Sigmoid colon (tissue), 7 donors: ENCODE results near the gene IGDCC3. TPM values are rescaled to one million over a fixed set of nuclear protein-coding genes. Genes with fewer than 3 reads are reported as not detected.

Source experiments
- DNase-seq: peaks from one replicate; pipeline ENCODE4 v3.0.0-alpha.2; 2019
- H3K27ac ChIP-seq, 4 donors: fragments of 200-600 bp; sonication (generic); one replicate each; pipeline ENCODE4 v1.5.1; 2016 to 2019; ENCODE audit warnings: mild to moderate bottlenecking in 1 of 4
- H3K27me3 ChIP-seq, 3 donors: fragments of 200-600 bp; sonication (generic); one replicate each; pipeline ENCODE4 v1.5.1; 2019; ENCODE audit warnings: mild to moderate bottlenecking in 1 of 3
- H3K36me3 ChIP-seq, 4 donors: fragments of 200-600 bp; sonication (generic); one replicate each; pipeline ENCODE4 v1.5.1; 2016 to 2019
- H3K4me1 ChIP-seq, 4 donors: fragments of 200-600 bp; sonication (generic); one replicate each; pipeline ENCODE4 v1.5.1; 2017 to 2019
- H3K4me3 ChIP-seq, 4 donors: fragments of 200-600 bp; sonication (generic); one replicate each; pipeline ENCODE4 v1.5.1; 2017 to 2019; ENCODE audit warnings: mild to moderate bottlenecking in 2 of 4, moderate library complexity in 1 of 4
- H3K9me3 ChIP-seq, 4 donors: fragments of 200-600 bp in 3 of 4; sonication (generic) in 3 of 4; one replicate each; pipeline versions ENCODE4 v1.5.1 to v1.6.1; 2013 to 2019
- EP300 ChIP-seq, 4 donors: sonication (generic); formaldehyde crosslinking; IDR thresholded peaks; one replicate each; pipeline ENCODE4 v1.6.1; 2017; ENCODE audit warnings: antibody characterized with exemption in 4 of 4
- POLR2A ChIP-seq, 2 donors: fragments of 450-650 bp; IDR thresholded peaks; one replicate each; pipeline ENCODE4 v1.6.1; 2016; ENCODE audit warnings: antibody characterized with exemption in 2 of 2, mild to moderate bottlenecking in 2 of 2, moderate library complexity in 2 of 2
- POLR2AphosphoS5 ChIP-seq, 4 donors: sonication (generic); formaldehyde crosslinking; IDR thresholded peaks; one replicate each; pipeline ENCODE4 v1.6.1; 2017; ENCODE audit warnings: antibody characterized with exemption in 4 of 4
- WGBS, 2 donors: extraction: QIAGEN DNeasy Blood & Tissue Kit; methylation state at CpG; one replicate each; pipeline ENCODE4 v1.1.7; 2013; 5-methylcytosine and 5-hydroxymethylcytosine counted together
- intact Hi-C: fragments of 100-400 bp; cut with DNase I; formaldehyde crosslinking; loops from one replicate; pipeline ENCODE4 v1.15.1; 2023
- polyA plus RNA-seq, 3 donors: library from polyadenylated mRNA; stranded (reverse); fragments of 200-250 nt; gene quantifications; one replicate each; pipeline ENCODE4 v1.2.3, GENCODE V29; 2013
- total RNA-seq, 4 donors: library from RNA; depleted of rRNA; stranded (reverse); fragments of >200 nt; gene quantifications; one replicate each; pipeline ENCODE4 v1.1.0, GENCODE V29; 2016
- TF ChIP-seq, protein P1 (sequence below), 4 experiments: fragments of 450-650 bp in 3 of 4; fragments of 200-600 bp in 1 of 4; IDR thresholded peaks; one replicate each; pipeline ENCODE4 v1.5.1; 2016 to 2019; ENCODE audit warnings: antibody characterized with exemption in 4 of 4, mild to moderate bottlenecking in 3 of 4, moderate library complexity in 2 of 4
- donor health status: healthy with polysubstance abuse.
- donor health status: Bipolar disorder and iron deficiency.
- donor health status: healthy.

The IGDCC3 gene
- total and polyA plus RNA-seq, 7 donors = under 0.01 to 0.55 (median 0.12) TPM; not detected in 2

DNA sequence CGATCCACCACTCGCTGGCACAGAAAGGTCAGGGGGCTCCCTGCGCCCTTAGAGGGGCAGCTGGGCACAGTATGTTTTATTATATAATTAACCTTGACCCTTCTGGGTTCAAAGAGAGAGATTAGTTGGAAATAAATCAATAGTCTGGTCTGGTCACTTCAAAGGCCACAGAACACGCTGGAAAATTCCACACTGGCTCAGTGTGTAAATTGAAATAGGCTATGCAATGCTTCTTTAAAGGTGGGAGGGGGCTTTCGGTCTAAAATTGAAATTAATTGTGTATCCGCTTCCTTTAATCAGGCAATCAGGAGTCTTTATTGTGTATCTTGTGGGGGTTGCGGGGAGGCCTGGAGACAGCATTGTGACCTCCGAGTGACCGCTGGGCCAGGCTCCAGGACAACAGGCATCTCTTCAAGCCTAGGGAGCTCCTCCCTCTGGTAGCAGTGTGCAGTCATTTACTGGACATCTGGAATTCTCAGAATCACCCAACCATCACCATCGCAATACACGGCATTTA lies 65.3 kb downstream of the IGDCC3 start:
- H3K9me3 ChIP-seq = no peaks in the 10 kb centered on the region
- no peak overlapping the region for H3K4me3 ChIP-seq
- no peak overlapping the region for H3K27ac ChIP-seq
- no peaks in the 10 kb centered on the region for H3K4me1 ChIP-seq
- no peaks in the 10 kb centered on the region for H3K27me3 ChIP-seq
- intact Hi-C loops = no loop called here
- no peak for DNase-seq
- TF ChIP-seq POLR2AphosphoS5 (IDR thresholded peaks at IDR 0.05) = no peak
- TF ChIP-seq EP300 (IDR thresholded peaks at IDR 0.05) = no peak
- TF ChIP-seq, protein P1, sequence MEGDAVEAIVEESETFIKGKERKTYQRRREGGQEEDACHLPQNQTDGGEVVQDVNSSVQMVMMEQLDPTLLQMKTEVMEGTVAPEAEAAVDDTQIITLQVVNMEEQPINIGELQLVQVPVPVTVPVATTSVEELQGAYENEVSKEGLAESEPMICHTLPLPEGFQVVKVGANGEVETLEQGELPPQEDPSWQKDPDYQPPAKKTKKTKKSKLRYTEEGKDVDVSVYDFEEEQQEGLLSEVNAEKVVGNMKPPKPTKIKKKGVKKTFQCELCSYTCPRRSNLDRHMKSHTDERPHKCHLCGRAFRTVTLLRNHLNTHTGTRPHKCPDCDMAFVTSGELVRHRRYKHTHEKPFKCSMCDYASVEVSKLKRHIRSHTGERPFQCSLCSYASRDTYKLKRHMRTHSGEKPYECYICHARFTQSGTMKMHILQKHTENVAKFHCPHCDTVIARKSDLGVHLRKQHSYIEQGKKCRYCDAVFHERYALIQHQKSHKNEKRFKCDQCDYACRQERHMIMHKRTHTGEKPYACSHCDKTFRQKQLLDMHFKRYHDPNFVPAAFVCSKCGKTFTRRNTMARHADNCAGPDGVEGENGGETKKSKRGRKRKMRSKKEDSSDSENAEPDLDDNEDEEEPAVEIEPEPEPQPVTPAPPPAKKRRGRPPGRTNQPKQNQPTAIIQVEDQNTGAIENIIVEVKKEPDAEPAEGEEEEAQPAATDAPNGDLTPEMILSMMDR (IDR thresholded peaks at IDR 0.05) = no peak
- no peak for TF ChIP-seq POLR2A (IDR thresholded peaks at IDR 0.05)
- H3K36me3 ChIP-seq = no peaks in the 10 kb centered on the region
- 75 to 76% methylated on average over 11 of the region's 11 CpGs for WGBS, 2 donors

DNA sequence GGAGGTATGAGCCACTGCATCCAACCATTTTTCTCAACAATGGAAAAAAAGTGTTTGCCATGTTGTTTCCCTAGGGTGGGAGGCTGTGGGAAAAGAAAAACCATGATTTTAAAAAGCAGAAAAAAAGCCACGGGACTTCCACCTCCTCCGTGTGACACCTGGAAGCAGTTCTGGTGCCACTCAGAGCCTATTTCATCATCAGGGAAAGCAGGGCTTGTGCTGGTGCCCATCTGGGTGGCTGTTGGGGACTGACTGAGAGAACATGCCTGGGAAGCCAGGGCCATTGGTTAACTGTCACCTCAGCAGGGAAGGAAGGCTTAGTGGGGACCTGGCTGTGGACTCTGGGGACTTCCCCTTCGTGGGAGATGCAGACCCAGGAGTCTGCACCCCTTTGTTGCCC lies 66.0 kb downstream of the IGDCC3 start:
- no peaks in the 10 kb centered on the region for H3K9me3 ChIP-seq
- TF ChIP-seq POLR2A (IDR thresholded peaks at IDR 0.05) (no peak), EP300 (IDR thresholded peaks at IDR 0.05) (no peak), POLR2AphosphoS5 (IDR thresholded peaks at IDR 0.05) (no peak)
- TF ChIP-seq, protein P1 (IDR thresholded peaks at IDR 0.05) = no peak
- H3K4me3 ChIP-seq = no peak overlapping the region
- H3K4me1 ChIP-seq = no peaks in the 10 kb centered on the region
- intact Hi-C loops = no loop called here
- DNase-seq = no peak
- no peak overlapping the region for H3K27ac ChIP-seq
- WGBS, 2 donors = 32 to 44% methylated on average over 3 of the region's 3 CpGs
- no peaks in the 10 kb centered on the region for H3K36me3 ChIP-seq
- H3K27me3 ChIP-seq = no peaks in the 10 kb centered on the region

DNA sequence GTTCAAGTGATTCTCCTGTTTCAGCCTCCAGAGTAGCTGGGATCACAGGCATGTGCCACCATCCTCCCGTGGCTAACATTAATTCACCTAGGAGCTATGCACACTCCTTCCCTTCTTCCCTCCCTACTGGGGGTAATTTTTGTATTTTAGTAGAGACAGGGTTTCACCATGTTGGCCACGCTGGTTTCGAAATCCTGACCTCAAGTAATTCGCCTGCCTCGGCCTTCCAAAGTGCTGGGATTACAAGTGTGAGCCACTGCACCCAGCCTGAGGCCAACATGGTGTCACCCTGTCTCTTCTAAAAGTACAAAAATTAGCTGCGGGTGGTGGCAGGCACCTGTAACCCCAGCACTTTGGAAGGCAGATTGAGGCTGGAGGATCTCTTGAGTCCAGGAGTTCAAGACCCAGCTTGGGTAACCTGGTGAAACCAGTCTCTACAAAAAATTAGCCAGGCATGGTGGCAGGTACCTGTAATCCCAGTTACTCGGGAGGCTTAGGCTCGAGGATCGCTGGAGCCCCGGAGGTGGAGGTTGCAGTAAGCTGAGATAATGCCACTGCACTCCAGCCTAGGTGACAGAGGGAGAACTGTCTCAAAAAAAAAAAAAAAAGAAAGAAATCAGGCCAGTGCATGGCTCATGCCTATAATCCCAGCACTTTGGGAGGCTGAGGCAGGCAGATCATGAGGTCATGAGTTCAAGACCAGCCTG lies 67.2 kb downstream of the IGDCC3 start:
- WGBS, 2 donors = 87 to 91% methylated on average over 10 of the region's 10 CpGs
- Histone ChIP-seq H3K36me3 (no peaks in the 10 kb centered on the region), H3K4me1 (peaks cover 0 to 3% (median 1%) of the 10 kb centered on the region in 4 donors), H3K9me3 (no peaks in the 10 kb centered on the region), H3K27ac (no peak overlapping the region), H3K4me3 (no peak overlapping the region), H3K27me3 (no peaks in the 10 kb centered on the region)
- no peak for DNase-seq
- TF ChIP-seq POLR2AphosphoS5 (IDR thresholded peaks at IDR 0.05) = no peak
- TF ChIP-seq, protein P1 (IDR thresholded peaks at IDR 0.05) = no peak
- TF ChIP-seq POLR2A (IDR thresholded peaks at IDR 0.05) = no peak
- no peak for TF ChIP-seq EP300 (IDR thresholded peaks at IDR 0.05)
- intact Hi-C loops = no loop called here

DNA sequence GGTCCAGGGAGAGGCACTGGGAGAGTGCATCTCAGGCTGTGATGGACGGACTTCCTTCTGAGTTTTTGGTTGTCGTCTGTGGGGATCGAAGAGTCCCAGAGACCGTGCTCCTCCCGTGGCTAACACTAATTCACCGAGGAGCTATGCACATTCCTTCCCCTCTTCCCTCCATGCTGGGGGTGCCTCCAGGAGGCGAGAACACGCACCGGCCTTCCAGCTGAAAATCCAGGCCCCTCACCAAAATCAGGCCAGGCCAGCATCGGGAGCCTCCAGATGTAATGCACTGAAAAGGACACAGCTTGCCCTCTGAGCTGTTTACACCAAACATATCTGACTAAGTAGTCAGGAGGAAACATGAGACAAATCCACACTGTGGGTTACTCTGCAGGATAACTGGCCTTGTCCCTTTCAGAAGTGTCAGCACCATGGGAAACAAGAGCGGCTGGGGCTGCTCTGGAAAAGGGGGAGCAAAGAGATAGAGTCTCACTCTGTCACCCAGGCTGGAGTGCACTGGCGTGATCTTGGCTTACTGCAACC lies 67.9 kb downstream of the IGDCC3 start:
- TF ChIP-seq POLR2AphosphoS5 (IDR thresholded peaks at IDR 0.05) = no peak
- TF ChIP-seq, protein P1 (IDR thresholded peaks at IDR 0.05) = no peak
- no peak for TF ChIP-seq EP300 (IDR thresholded peaks at IDR 0.05)
- no peak for TF ChIP-seq POLR2A (IDR thresholded peaks at IDR 0.05)
- no peak overlapping the region for H3K27ac ChIP-seq
- no peak for DNase-seq
- WGBS, 2 donors = 84 to 88% methylated on average over 12 of the region's 12 CpGs
- no peaks in the 10 kb centered on the region for H3K27me3 ChIP-seq
- peaks cover 0 to 10% (median 6%) of the 10 kb centered on the region in 4 donors for H3K4me1 ChIP-seq
- intact Hi-C loops = no loop called here
- H3K9me3 ChIP-seq = no peaks in the 10 kb centered on the region
- no peak overlapping the region for H3K4me3 ChIP-seq
- no peaks in the 10 kb centered on the region for H3K36me3 ChIP-seq
